Inflammatory macrophage treated with lipopolysaccharide for 4 hours (primary cell): Measurements from ENCODE around the gene CARS1.
"Not testable (repeated sequence)": the region's sequence is repeated elsewhere in the genome, so short reads cannot be mapped to it uniquely, and the experiment has no call there.

Experiments
- DNase-seq: peaks from one replicate; pipeline ENCODE4 v3.0.0-alpha.2; 2020

CARS1 gene

DNA sequence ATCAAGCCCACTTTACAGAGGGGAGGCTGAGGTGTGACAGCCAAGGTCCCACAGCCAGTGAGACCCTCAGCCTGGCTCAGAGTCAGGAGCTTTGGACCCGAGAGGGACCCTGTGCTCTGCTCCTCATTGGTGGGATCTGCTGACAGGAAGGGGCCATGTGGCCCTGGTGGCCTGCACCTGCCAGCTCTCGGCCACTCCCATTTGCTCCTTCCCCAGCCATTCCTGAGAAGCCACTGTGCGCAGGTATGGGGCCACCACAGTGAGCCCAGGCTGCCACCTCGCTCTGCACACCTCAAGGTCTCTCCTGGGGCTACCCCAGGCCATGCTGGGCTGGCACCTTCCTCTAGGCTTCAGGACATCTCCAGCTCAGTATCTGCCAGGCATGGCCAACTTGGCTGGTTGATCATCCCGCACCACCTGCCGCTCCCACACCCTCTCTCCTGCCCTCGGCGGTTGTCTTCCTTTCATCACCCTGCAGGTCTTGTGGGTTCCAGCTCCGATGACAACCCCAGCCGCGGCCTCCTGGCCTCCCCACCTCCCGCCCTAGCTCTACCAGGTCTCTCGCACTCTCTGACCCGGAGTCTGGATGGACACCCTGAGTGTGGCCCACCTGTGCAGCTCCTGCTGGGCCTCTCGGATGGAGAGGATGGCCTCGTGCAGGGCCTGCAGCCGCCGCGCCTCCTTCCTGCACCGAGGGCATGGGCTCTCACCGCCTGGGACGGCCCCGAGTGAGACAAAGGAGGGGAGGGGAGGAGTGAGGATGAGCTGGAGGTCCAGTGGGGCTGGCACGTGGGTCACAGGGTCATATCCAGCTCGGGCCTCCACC, 32.2 kb upstream of the CARS1 start:
- DNase-seq, result no peak

DNA sequence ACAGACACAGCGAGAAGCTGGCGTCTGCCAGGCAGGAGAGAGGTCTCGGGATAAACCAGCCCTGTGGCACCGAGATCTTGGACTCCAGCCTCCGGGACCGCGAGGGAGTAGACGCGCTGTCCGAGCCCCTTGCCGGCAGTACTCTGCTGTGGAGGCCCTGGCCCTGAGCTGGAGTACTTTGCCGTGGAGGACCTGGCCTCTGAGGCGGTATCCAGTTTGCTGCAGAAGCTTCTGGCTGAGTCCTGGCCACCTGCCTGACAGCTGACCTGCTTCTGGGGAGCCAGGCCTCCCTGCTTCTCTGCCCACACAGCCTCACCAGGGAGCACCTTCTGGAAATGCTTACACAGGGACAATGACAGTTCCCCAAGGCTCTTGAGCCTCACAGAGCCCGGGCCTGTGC, 31.6 kb upstream of the CARS1 start:
- no peak for DNase-seq

DNA sequence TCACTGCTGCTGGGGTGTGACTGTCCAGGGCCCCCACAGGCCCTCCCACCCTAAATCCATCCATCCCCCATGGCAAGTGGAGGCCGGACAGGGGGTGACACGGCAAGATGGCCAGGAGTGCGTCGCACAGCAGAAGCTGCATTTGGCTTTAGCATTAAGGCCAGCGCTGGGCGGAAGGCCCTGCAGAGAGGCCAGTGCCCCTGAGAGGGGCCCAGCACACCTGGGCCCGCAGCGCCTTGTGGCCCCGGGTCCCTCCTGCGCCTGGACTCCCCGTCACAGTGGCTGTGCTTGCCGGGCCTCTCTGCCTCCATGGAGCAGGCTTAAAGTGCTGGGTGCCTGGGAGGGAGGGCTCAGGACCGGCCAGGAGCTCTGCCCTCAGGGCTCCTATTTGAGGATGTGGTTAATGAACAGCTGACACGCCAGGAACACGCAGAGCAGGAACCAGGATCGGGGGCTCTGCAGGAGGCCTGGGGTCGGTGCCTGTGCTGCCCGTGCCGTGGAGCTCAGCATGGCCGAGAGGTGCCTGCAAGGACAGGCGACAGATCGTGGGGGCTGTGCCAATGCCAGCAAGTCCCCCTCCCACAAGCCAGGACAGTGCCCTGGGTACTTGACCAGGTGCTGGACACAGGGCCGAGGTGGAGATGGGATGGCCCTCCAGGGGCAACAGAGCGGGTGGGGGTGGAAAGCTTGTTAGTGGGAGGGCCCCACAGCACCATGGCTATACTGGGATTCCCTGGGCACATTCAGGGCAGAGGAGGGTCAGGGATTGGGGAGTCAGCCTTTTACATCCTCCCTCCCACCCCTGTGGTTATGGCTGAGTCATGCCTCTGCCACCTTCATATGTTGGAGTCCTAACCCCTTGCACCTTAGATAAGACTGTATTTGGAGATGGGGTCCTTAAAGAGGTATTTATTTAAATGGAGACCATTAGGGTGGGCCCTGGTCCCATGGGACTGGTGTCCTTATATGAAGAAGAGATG, 30.9 kb upstream of the CARS1 start:
- no peak for DNase-seq

DNA sequence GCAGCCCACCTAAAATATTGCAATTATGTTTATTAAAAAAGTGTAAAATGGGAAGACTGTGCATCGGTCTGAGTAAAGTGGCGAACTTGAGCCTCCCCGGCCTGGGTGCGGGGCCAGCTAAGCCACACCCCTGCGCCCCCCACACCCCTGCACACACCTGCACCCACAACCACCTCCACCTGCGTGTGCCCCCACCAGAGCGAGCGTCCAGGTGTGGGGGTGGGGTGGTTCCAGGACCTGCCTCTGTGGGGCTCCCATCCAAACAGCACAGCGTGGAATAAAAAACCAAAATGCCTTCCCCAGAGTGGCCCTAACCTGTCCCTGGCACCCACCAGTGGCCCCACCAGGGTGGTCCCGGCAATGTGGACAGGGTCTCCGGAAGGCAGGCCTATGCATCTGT, 30.1 kb upstream of the CARS1 start:
- no peak for DNase-seq

DNA sequence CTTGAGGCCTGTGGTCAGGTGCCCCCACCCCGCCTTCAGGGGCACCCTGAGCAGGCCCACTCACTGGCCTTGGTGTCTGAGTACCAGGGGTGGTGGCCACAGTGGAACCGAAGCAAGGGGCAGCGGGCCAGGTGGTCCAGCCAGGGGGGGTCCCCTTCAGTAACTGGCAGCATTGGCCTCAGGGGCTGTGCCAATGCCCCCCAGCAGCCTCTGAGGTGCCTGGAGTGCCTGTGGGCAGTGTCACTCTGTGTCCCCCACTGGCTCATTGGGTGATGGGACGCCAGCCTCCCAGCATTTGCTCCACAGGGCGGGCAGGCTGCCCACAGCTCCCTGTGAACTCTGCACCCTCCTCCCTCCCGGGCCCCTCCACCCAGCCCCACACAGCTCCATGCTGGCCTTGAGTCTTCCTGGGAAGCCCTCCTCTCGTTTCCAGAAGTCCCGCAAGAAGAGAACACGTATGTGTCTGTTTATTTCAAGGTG, 29.5 kb upstream of the CARS1 start:
- DNase-seq, result no peak

DNA sequence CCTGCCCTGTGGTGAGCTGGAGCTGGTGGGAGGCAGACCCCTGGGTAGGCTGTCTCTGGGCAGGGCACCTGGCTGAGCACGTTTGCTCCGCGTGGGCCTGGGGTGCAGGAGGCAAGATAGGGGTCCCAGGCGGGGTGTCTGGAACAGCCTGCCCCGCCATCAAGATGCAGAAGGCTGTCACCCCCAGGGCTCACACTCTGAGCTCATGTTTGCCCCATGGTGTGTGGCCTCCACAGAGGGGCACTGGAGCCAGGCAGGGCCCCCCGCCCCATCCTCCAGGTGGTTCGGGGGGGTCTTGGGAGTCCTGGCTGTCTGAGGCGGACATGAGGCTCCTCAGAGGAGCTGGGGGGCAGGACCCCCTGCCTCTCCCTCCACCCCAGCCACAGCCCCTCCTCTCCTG, 28.9 kb upstream of the CARS1 start:
- DNase-seq, result no peak

DNA sequence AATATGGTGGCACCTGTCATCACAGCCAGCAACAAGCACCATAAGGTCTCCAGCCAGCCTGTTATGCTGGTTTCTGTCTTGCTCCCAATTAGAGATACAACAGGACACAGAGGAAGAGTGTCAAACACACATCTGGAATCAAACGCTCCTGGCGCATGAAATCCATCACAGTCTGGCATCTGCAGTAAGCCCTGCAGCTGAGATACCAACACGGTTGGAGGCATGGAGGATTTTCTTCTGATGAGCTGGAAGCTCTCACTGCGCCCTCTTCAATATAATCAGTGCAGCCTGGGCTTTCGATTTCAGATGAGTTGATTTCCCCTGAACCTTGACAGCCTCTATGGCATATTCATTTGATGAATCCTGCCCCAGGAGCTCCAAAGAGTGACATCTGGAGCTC, 27.8 kb upstream of the CARS1 start:
- no peak for DNase-seq

DNA sequence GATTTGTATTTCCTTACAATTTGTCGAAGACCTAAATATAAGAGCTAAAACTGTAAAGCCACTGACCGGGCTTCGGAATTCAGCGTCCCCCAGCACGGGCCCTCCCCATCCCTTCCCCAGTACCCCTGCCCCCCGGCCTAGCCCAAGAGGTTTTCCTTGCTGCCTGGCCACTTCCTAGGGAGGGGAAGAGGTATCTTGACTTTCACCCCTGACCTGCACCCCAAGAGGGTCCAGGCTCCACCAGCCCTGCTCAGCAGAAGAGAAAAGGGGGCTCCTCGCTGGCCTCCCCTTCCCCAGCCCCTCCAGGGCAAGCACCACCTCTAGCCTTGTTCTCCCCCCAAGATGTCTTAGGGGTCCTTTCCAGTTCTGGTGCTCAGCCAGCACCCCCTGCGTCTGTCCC, 26.1 kb upstream of the CARS1 start:
- DNase-seq, result no peak

DNA sequence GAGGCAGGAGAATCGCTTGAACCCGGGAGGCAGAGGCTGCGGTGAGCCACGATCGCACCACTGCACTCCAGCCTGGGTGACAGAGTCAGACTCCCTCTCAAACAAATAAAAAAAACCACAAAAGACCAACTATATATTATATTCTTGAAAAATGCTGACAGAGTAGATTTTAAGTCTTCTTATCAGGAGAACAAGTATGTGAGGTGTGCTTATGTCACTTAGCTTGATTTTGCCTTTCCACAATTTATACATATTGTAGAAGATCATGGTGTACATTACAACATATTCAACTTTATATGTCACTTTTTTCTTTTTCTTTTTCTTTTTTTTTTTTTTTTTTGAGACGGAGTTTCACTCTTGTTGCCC, 24.1 kb upstream of the CARS1 start:
- no peak for DNase-seq

DNA sequence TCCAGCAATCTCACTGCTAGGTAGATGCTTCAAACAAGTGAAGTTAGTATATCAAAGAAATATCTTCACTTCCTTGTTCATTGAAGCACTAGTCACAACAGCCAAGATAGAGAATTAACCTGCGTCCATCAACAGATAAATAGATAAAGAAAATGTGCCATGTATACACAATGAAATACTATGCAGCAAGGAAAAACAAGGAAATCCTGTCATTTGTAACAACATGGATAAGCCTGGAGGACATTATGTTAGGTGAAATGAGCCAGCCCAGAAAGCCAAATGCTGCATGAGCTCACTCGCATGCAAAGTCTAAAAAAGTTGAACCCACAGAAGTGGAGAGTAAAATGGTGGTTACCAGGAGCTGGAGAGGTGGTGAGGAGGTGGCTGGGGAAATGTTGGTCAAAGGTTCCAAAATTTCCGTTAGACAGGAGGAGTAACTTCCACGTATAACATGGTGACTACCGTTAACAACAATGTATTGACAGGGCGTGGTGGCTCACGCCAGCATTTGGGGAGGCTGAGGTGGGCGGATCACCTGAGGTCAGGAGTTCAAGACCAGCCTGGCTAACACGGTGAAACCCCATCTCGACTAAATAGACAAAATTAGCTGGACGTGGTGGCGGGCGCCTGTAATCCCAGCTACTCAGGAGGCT, 23.6 kb upstream of the CARS1 start:
- DNase-seq, result no peak

DNA sequence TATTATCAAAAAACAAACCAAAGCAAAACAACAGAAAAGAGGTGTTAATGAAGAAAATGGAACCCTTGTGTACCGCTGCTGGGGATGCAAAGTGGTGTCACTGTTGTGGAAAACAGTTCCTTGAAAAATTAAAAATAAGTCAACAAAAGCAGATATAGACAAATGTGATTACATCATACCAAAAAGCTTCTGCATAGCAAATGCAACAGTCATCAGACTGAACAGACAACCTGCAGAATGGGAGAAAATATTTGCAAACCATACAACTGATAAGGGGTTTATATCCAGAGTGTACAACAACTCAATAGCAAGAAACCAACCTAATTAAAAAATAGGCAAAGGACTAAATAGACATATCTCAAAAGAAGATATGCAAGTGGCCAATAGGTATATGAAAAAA, 22.9 kb upstream of the CARS1 start:
- DNase-seq, result no peak

DNA sequence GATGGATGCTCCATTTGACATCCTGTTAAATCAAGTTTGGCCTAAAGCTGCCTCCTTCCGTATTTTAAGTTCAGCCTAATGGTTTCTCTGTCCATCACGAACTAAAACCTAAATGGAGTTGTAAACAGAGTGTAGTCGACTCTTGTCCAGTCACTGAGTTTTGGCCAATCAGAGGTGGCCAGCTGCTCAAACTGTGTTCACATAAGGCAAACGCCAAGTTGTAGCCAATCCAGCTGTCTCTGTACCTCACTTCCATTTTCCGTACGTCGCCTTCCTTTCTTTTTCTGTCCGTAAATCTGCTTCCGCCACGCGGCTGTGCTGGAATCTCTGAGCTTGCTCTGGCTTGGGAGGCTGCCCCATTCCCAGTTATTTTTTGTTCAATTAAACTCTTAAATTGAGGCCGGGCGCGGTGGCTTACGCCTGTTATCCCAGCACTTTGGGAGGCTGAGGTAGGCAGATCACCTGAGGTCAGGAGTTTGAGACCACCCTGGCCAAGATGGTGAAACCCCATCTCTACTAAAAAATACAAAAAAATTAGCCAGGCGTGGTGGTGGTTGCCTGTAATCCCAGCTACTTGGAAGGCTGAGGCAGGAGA, 20.7 kb upstream of the CARS1 start:
- no peak for DNase-seq

DNA sequence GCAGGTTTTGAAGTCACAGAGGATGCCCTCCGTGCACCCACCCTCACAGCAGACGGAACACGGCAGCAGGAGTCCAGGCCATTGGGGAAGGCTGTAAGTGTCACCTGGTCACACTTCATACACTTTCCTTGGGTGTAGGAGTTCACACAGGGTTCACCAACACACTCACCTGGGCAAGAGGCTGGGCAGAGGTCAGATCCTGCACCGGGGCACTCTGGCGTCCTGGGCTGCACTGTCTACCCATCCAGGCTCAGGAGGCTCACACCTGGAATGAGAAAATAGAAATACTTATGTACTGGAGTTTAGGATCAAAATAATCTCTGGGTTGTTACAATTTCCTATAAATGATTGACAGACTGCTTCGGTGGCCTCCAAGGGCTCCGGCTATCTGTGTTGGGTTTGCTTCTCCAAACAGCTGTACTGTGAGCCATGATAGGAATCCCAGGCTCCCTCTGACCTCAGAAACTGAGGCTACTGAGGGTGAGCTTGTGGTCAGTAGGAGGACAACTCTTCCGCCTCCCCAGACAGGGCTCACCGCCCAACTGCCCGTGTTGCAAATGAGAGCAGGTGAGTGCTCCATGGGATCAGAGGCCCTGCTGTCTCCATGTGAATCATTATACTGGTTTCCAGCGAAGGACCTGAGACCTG, 20.1 kb upstream of the CARS1 start:
- no peak for DNase-seq

DNA sequence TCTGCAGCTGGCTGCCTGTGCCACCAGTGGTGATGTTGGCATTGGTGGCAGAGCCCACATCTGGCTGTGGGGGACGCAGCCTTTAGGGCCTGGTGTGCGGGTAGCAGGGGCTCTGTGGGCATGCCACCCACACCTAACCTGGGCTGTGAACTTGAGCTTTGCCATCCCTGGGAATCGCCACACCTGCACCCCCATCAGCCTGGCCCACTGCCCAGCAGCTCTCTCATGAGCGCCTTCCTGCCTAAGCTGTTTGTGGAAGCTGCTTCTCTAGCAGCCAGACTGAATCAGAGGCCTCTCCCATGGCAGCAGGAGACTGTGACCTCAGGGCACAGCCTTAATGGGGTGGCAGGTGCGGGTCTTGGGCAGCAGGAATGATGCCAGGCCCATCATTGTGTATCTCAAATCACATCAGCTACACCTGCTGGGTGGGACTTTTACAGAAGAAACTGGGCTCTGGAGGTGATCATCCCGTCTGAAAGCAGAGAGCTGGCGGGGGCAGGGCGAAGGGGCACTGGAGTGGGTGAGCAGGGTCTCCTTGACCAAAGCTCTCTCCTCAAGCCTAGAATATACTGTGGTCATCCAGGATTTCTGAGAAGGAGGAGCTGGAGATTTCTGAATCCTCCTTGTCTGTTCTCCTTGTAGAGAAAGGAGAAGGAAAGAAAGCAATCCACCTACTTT, 17.8 kb upstream of the CARS1 start:
- DNase-seq, result no peak

DNA sequence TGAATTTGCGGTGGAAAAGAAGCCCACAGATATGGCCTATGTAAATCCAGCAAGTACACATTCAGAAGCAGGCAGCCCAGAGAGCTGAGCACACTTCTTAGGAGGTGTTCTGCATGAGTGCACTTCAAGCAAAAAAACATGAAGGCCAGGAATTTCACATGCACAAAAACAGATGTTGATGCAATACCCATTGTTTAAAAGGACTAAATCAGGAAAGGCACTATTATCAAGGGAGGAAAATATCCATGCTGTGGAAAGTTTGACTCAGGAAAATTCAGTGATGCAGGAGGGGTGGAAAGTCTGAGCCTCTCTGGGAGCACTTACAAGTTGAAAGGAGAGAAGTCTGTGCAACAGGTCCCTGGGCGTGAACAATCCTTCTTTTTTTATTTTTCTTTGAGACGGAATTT, 15.8 kb upstream of the CARS1 start:
- no peak for DNase-seq

DNA sequence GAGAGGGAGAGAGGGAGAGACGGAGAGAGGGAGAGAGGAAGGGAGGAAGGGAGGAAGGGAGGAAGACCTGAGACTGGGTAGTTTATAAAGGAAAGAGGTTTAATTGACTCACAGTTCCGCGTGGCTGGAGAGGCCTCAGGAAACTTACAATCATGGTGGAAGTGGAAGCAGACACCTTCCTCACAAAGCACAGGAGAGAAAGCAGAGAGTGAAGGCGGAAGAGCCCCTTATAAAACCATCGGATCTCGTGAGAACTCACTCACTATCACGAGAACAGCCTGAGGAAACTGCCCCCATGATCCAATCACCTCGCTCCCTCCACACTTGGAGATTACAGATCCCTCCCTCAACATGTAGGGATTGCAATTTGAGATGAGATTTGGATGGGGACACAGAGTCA, 12.2 kb upstream of the CARS1 start:
- DNase-seq, result no peak

DNA sequence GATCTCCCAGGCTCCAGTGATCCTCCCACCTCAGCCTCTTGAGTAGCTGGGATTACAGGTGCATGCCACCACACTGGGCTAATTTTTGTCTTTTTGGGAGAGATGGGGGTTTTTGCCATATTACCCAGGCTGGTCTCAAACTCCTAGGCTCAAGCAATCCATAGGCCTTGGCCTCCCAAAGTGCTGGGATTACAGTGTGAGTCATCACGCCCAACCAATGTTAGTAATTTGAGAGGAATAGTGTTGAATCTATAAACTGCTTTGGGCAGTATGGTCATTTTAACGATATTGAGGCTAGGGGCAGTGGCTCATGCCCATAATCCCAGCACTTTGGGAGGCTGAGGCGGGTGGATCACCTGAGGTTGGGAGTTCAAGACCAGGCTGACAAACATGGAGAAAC, 9.1 kb upstream of the CARS1 start:
- DNase-seq, result not testable (repeated sequence)

DNA sequence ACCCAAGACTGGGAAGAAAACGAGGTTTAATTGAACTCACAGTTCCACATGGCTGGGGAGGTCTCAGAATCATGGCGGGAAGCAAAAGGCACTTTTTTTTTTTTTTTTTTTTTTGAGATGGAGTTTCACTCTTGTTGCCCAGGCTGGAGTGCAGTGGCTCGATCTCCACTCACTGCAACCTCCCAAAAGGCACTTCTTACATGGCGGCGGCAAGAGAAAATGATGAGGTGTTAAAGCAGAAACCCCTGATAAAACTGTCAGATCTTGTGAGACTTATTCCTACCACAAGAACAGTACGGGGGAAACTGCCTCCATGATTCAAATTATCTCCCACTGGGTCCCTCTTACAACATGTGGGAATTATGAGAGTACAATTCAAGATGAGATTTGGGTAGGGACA, 7.5 kb upstream of the CARS1 start:
- DNase-seq, result not testable (repeated sequence)

DNA sequence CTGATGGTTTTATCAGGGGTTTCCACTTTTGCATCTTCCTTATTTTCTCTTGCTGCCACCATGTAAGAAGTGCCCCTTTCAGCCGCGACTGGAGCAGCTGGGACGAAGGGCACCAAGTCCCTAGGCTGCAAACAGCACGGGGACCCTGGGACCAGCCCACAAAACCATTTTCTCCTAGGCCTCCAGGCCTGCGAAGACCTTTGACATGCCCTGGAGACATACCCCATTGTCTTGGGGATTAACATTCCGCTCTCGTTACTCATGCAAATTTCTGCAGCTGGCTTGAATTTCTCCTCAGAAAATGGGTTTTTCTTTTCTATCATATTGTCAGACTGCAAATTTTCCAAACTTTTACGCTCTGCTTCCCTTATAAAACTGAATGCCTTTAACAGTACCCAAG, 6.7 kb upstream of the CARS1 start:
- DNase-seq, result not testable (repeated sequence)

DNA sequence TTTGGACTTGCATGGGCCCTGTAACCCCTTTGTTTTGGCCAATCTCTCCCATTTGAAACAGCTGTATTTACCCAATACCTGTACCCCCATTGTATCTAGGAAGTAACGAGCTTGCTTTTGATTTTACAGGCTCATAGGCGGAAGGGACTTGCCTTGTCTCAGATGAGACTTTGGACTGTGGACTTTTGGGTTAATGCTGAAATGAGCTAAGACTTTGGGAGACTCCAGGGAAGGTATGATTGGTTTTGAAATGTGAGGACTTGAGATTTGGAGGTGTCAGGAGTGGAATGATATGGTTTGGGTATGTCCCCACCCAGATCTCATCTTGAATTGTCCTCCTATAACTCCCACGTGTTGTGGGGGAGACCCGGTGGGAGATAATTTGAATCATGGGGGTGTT, 6.2 kb upstream of the CARS1 start:
- not testable (repeated sequence) for DNase-seq

DNA sequence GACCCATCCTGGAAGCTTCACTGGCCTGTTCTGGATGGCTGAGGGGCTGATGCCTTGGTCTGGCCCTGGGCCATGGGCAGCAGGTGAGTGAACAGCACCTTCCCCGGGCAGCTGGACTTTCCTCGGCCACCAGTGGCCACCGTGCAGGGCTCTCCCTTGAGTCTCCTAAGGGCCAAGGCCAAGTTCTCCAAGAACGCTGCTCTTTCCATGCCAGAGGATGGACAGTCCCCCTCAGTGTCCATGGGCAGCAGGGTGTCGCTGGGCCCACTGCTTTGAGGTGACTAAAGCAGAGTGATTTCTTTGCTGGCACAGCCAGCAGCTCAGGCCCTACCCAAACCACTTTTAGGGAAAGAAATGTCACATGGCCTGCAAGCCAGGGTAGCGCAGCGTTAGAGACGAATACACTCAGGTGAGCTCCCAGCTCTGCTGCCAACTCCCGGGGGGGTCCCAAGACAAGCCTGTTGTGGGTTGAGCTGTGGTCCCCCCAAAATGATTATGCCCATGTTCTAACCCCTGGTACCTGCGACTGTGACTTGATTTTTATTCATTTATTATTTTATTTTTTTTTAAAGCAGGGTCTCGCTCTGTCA, 3.3 kb upstream of the CARS1 start:
- no peak for DNase-seq
